ENCODE measurements around the gene ADARB1. TPM values are rescaled to one million over a fixed set of nuclear protein-coding genes. Genes with fewer than 3 reads are reported as not detected.

ADARB1 gene
- total RNA-seq, 1 donor from 2014 or later: 5.1 TPM

- no peak overlapping the region for H3K4me2 ChIP-seq
- H3K9ac ChIP-seq: no peak overlapping the region
- no peaks in the 10 kb centered on the region for H3K9me3 ChIP-seq (ENCODE audit: low read depth)
- no peaks in the 10 kb centered on the region for H3K36me3 ChIP-seq
- H4K20me1 ChIP-seq (ENCODE audit: low read depth): no peaks in the 10 kb centered on the region
- Mint-ChIP-seq H3K9me3 (peaks cover 10% of the 10 kb centered on the region), H3K4me1 (peaks cover 31% of the 10 kb centered on the region), H3K27me3 (ENCODE audit: insufficient read depth, low read depth) (peaks cover 4% of the 10 kb centered on the region), H3K36me3 (no peaks in the 10 kb centered on the region), H3K4me3 (no peak overlapping the region), H3K27ac (no peak overlapping the region)
- DNase-seq (ENCODE audit: low spot score): no peak
- H3K4me3 ChIP-seq: no peak overlapping the region
- peaks cover 17% of the 10 kb centered on the region for H3K4me1 ChIP-seq
- H2AFZ ChIP-seq (replicated peaks): no peak overlapping the region
- H3F3A ChIP-seq (ENCODE audit: low read depth): peaks cover 4% of the 10 kb centered on the region
- no peak for TF ChIP-seq EZH2 (IDR thresholded peaks at IDR 0.05)
- TF ChIP-seq CTCF (IDR thresholded peaks at IDR 0.05): no peak
- no peak for TF ChIP-seq EZH2phosphoT487 (IDR thresholded peaks at IDR 0.05)
- no peak overlapping the region for H3K27ac ChIP-seq
- H3K27me3 ChIP-seq: no peaks in the 10 kb centered on the region
- no peaks in the 10 kb centered on the region for H3K79me2 ChIP-seq (ENCODE audit: low read depth)
Observed at GRCh38 chr21:45255381-45256020, 181.1 kb downstream of the ADARB1 start.

GRCh38 chr21:45256021-45256911 is 181.9 kb downstream of the ADARB1 start:
- H3K27ac ChIP-seq: peak overlapping the region; percentile 41
- no peak overlapping the region for H3K4me2 ChIP-seq

More at GRCh38 chr21:45256021-45256911, 181.9 kb downstream of the ADARB1 start:
- Histone ChIP-seq H3K36me3 (no peaks in the 10 kb centered on the region), H2AFZ (replicated peaks) (no peak overlapping the region), H3K9me3 (ENCODE audit: low read depth) (no peaks in the 10 kb centered on the region), H3K9ac (no peak overlapping the region), H3K79me2 (ENCODE audit: low read depth) (no peaks in the 10 kb centered on the region), H4K20me1 (ENCODE audit: low read depth) (no peaks in the 10 kb centered on the region), H3K4me3 (no peak overlapping the region), H3K27me3 (no peaks in the 10 kb centered on the region), H3K4me1 (peaks cover 17% of the 10 kb centered on the region), H3F3A (ENCODE audit: low read depth) (peaks cover 4% of the 10 kb centered on the region)
- Mint-ChIP-seq H3K27me3 (ENCODE audit: insufficient read depth, low read depth) (peaks cover 4% of the 10 kb centered on the region), H3K4me1 (peaks cover 31% of the 10 kb centered on the region), H3K4me3 (no peak overlapping the region), H3K9me3 (peaks cover 5% of the 10 kb centered on the region), H3K36me3 (no peaks in the 10 kb centered on the region), H3K27ac (peak overlapping the region; percentile 72)
- TF ChIP-seq EZH2phosphoT487 (IDR thresholded peaks at IDR 0.05) (no peak), CTCF (IDR thresholded peaks at IDR 0.05) (no peak), EZH2 (IDR thresholded peaks at IDR 0.05) (no peak)
- DNase-seq (ENCODE audit: low spot score): no peak
